PC-3 (cell line): ENCODE data around the gene SLC38A10. TPM values are rescaled to one million over a fixed set of nuclear protein-coding genes. Genes with fewer than 3 reads are reported as not detected.

Source experiments
- ATAC-seq: fragments of 200-7000 bp; cut with Tn5 transposase; 2 replicates; pipeline ENCODE4 v1.9.1; 2020; ENCODE audit warnings: mild to moderate bottlenecking, moderate library complexity
- BruUV-seq: library from RNA; stranded (reverse); fragments of 400-500 nt; replicated peaks from 2 replicates; lab custom pipeline; 2021; lab: Mats Ljungman, UMichigan
- CTCF ChIA-PET: fragments of 300-600 bp; sonication (Branson Sonifier 250); formaldehyde crosslinking; loops from one replicate; lab custom pipeline; 2022; ENCODE audit warnings: antibody characterized with exemption; lab: Charles Lee
- POLR2A ChIA-PET: fragments of 300-600 bp; sonication (Branson Sonifier 250); formaldehyde crosslinking; loops from one replicate; lab custom pipeline; 2022; ENCODE audit warnings: antibody characterized with exemption; ENCODE audit not compliant: unreplicated experiment; lab: Charles Lee
- DNase-seq: peaks from one replicate; pipeline ENCODE4 v3.0.0-alpha.2; 2015
- H2AFZ ChIP-seq: fragments of 300-600 bp; sonication (generic); 2 replicates; pipeline ENCODE4 v1.6.0; 2016; ENCODE audit warnings: antibody characterized with exemption, low read length
- H3F3A ChIP-seq: fragments of 300-600 bp; sonication (generic); one replicate; pipeline ENCODE4 v1.6.0; 2017; ENCODE audit warnings: antibody characterized with exemption, low read length, control low read depth, mild to moderate bottlenecking; ENCODE audit not compliant: unreplicated experiment
- H3K27ac ChIP-seq: fragments of 300-600 bp; sonication (generic); 2 replicates; pipeline ENCODE4 v1.5.1; 2016; ENCODE audit warnings: mild to moderate bottlenecking, low read length
- H3K27me3 ChIP-seq: fragments of 300-600 bp; sonication (generic); 2 replicates; pipeline ENCODE4 v1.6.1; 2016; ENCODE audit warnings: low read length, mixed read lengths
- H3K36me3 ChIP-seq: fragments of 300-600 bp; sonication (generic); 2 replicates; pipeline ENCODE4 v1.6.1; 2016; ENCODE audit warnings: low read depth, mixed run types, low read length, mixed read lengths
- H3K4me1 ChIP-seq: fragments of 300-600 bp; sonication (generic); 2 replicates; pipeline ENCODE4 v1.5.1; 2016; ENCODE audit warnings: low read length; ENCODE audit not compliant: insufficient read depth
- H3K4me2 ChIP-seq: fragments of 300-600 bp; sonication (generic); 2 replicates; pipeline ENCODE4 v1.6.0; 2016; ENCODE audit warnings: low read length
- H3K4me3 ChIP-seq: fragments of 300-600 bp; sonication (generic); 2 replicates; pipeline ENCODE4 v1.5.1; 2016; ENCODE audit warnings: mild to moderate bottlenecking, low read length, mixed read lengths
- H3K79me2 ChIP-seq: fragments of 300-600 bp; sonication (generic); 2 replicates; pipeline ENCODE4 v1.6.1; 2017; ENCODE audit warnings: low read length, mixed read lengths
- H3K9ac ChIP-seq: fragments of 300-600 bp; sonication (generic); 2 replicates; pipeline ENCODE4 v1.6.0; 2016; ENCODE audit warnings: mild to moderate bottlenecking, low read length
- H3K9me2 ChIP-seq: fragments of 300-600 bp; sonication (generic); replicated peaks from 2 replicates; pipeline ENCODE4 v1.6.1; 2016; ENCODE audit warnings: mixed run types, low read length, mixed read lengths
- H3K9me3 ChIP-seq: fragments of 300-600 bp; sonication (generic); 2 replicates; pipeline ENCODE4 v1.6.1; 2016; ENCODE audit warnings: low read length, mixed read lengths
- H4K20me1 ChIP-seq: fragments of 300-600 bp; sonication (generic); 2 replicates; pipeline ENCODE4 v1.6.1; 2016; ENCODE audit warnings: low read length, mixed read lengths
- CTCF ChIP-seq: fragments of 300-600 bp; sonication (generic); conservative IDR thresholded peaks from 2 replicates; pipeline ENCODE4 v1.5.1; 2017; ENCODE audit warnings: antibody characterized with exemption, low read depth, mild to moderate bottlenecking, low read length
- EZH2 ChIP-seq: fragments of 300-600 bp; sonication (generic); IDR thresholded peaks from one replicate; pipeline ENCODE4 v1.6.1; 2017; ENCODE audit warnings: antibody characterized with exemption, mild to moderate bottlenecking, low read length; ENCODE audit not compliant: unreplicated experiment
- EZH2phosphoT487 ChIP-seq: fragments of 300-600 bp; sonication (generic); IDR thresholded peaks from 2 replicates; pipeline ENCODE4 v1.6.1; 2018; ENCODE audit warnings: mild to moderate bottlenecking, antibody characterized with exemption, low read length, borderline replicate concordance
- intact Hi-C: fragments of 100-400 bp; cut with micrococcal nuclease; formaldehyde crosslinking; loops from 2 replicates; pipeline ENCODE4 v1.9.0; 2023
- total RNA-seq: library from RNA; depleted of rRNA; stranded (reverse); fragments of >200 nt; gene quantifications from 2 replicates; pipeline ENCODE4 v1.2.3, GENCODE V29; 2014

Gene SLC38A10
- total RNA-seq, 1 experiment from 2014 or later = 77.8 TPM

GRCh38 chr17:81315129-81315884 lies 20.2 kb upstream of the SLC38A10 start:
- Histone ChIP-seq H3K9me3 (no peaks in the 10 kb centered on the region), H3K27me3 (no peaks in the 10 kb centered on the region), H4K20me1 (no peaks in the 10 kb centered on the region), H3K4me2 (no peak overlapping the region), H3K4me1 (peaks cover 4% of the 10 kb centered on the region; the same call in 1 of the 2 replicates), H3K36me3 (no peaks in the 10 kb centered on the region), H3K79me2 (no peaks in the 10 kb centered on the region), H3F3A (no peaks in the 10 kb centered on the region), H2AFZ (no peak overlapping the region), H3K27ac (no peak overlapping the region), H3K9me2 (no peaks in the 10 kb centered on the region), H3K9ac (no peak overlapping the region), H3K4me3 (no peak overlapping the region)
- no peak for DNase-seq
- no peak for TF ChIP-seq EZH2
- TF ChIP-seq EZH2phosphoT487 = no peak
- no peak for TF ChIP-seq CTCF
- CTCF ChIA-PET = no interaction called here
- BruUV-seq = no TSS peak
- intact Hi-C loops = no loop called here
- POLR2A ChIA-PET = no interaction called here
- no peak for ATAC-seq

- Histone ChIP-seq H3F3A (no peaks in the 10 kb centered on the region), H3K79me2 (no peaks in the 10 kb centered on the region), H3K4me1 (peaks cover 7% of the 10 kb centered on the region), H3K9me2 (no peaks in the 10 kb centered on the region), H2AFZ (no peak overlapping the region), H3K9ac (no peak overlapping the region), H3K4me3 (no peak overlapping the region), H3K36me3 (no peaks in the 10 kb centered on the region), H4K20me1 (no peaks in the 10 kb centered on the region), H3K27ac (no peak overlapping the region), H3K27me3 (no peaks in the 10 kb centered on the region), H3K4me2 (no peak overlapping the region), H3K9me3 (no peaks in the 10 kb centered on the region)
- ChIA-PET POLR2A (no interaction called here), CTCF (no interaction called here)
- no TSS peak for BruUV-seq
- intact Hi-C loops = no loop called here
- no peak for ATAC-seq
- no peak for DNase-seq
- no peak for TF ChIP-seq EZH2
- no peak for TF ChIP-seq CTCF
- TF ChIP-seq EZH2phosphoT487 = no peak
Measured at GRCh38 chr17:81314398-81315081, 19.4 kb upstream of the SLC38A10 start.
